Fibroblast of peridontal ligament (primary cell): ENCODE data around the gene PITRM1.

Experiments
- DNase-seq: peaks from one replicate; pipeline ENCODE4 v3.0.0-alpha.2; 2010; ENCODE audit errors: extremely low read depth

Gene PITRM1

DNA sequence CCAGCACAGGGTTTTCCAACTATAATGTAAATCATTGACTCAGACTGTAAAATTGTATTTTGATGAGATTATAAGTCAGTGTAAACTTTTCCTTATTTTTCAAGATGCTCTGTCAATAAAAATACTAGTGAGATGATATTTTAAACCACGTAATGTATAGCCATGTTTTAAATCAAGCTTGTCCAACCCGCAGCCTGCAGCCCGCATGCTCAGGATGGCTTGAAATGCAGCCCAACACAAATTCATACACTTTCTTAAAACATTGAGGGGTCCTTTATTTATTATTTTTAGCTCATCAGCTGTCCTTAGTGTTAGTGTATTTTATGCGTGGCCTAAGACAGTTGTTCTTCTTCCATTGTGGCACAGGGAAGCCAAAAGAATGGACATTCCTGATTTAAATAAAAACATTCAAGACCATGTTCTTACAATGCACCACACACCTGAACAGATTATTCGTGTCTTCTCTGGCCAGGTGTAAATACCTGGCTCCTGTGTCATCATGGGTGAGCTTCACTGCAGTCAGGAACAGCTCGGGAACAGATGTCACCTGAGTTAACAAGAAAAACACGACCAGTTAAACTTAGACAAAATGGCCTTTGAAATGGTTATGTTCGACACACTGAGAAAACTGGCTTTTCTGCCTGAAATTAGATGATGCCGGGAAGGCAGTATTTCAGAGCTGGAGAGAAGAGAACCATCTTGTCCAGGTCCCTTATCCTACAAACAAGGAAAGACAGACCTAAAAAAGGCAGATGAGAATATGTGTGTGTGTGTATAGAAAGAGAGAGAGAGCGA lies 5.9 kb downstream of the PITRM1 start:
- DNase-seq: no peak

DNA sequence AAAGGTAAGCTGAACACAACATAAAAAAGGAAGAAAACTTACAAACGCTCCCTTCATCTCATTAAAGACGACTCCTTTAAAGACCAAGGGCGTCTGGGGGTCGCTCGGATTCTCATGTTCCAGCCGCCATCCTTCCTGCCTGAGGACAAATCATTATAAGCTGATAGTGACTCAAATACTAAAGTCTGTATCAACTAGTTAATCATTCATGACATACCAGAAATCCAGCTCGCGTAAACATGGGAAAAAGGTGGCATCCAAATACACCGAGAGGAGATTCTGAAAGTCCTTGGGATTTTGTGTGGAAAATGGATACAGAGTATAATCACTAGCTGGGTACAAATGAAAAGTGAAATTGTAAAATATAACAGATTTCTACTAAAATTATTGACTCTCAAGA lies 7.4 kb downstream of the PITRM1 start:
- DNase-seq: no peak

DNA sequence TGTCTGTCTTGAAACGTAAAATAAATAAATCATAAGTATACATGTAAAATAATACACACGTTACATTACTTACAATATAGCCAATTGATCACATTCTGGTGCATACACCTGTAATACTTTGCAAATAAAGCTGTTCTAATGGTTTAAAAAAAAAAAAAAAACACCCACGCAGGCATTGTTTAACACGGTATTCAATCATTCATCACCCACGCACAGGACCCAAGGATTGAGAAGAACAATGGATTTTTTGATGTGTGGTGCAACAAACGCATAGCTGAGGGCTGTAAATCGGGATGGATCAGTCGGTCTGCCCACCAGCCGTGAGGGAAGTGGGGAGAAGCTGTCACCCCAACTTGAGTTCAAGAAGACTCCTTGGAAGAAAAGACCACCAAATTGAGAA lies 8.7 kb downstream of the PITRM1 start:
- DNase-seq: no peak

DNA sequence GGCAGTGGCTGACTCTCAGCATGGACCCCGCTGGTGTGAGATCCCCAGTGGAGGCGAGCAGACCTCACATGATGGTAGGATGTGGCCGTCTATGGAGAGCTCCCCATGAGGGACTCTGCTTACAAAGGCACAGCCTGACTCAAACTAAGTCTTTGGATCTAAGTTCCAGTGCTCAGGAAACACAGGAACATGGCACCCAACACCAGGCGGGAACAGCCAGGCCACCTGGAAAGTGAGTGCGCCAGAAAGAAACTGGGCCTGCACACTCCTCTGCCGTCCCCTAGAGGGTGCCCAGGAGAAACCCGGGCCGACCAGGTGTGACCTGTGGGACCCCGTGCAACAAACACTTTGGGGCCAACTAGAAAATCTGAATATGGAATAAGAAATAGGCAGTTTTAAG lies 10.0 kb downstream of the PITRM1 start:
- DNase-seq: no peak

DNA sequence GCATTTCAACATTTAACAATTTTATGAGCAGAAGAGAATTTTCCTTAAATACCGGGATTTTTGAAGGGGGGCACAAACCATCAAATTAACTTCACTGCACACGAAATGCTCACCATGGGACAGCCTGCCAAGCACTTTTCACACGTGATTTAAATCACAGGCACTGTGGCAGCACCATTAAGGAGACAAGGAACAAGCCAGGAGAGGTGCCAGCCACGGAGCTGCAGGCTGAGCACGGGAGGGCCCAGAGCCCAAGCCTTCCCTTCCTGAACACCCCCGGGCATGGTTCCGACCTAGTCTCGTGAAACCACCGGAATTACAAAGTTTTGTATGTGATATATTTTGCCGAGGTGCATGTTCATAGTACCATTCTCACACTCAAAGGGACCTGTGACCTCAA lies 13.4 kb downstream of the PITRM1 start:
- no peak for DNase-seq

DNA sequence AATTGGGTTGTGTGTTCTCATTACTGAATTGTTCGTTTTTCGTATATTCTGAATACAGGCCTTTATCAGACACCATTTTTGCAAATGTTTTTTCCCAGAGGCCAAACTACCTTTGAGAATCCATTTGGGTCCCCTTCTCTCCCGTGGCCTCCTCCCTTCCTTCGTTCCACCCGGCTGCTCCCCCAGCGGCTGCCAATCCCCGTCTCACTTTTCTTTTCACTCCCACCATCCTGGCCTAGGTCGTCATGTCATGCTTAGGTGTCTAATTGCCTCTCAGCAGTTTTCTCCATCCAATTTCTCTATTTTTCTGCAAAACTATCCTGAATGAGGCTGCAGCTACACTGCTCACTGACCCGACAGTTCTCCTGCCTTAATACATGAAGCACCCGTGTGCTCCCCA lies 17.9 kb downstream of the PITRM1 start:
- no peak for DNase-seq

DNA sequence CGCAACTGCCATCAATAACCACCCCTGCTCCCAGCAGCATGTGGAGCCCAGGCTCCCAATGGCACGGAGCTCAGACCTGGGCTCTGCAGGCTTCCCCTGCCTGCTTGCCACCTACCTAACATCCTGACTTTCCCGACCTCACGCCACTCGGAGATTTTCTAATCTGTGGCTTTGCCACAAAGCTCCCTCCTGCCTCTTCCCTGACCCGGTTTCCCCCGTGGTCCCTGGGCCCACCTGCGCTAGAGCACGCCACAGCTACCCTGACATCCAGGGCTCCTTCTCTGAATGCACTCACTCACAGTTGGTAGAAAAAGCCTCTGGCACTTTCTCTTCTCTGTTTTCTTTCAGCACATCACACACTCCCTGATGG lies 20.0 kb downstream of the PITRM1 start:
- no peak for DNase-seq

DNA sequence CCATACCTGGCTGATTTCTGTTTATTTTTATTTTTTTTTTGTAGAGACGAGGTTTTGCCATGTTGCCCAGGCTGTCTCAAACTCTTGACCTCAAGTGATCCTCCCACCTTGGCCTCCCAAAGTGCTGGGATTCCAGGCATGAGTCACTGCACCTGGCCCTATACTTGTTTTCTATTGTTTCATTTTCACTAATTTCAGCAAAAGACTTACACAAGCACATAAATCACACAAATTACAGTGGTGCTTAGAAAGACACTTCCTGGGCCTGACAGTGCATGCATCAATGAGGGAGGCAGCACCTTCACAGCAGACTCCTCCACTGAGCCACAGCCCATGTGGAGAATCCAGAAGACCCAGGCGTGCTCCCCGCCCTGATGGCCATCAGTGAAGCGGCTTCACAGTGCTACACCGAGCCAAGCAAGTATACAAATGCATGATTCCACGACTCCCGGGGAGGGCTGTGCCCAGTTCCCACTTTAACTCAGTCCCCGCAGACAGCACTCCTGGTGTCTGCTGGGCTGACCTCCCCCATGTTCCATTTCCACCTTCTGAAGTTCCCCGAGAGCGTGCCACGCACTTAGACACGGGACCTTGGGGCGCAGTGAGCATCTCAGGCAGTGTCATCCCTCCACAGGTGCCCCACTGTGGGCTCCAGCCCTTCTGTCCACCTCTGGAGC lies 20.6 kb downstream of the PITRM1 start:
- DNase-seq: no peak

DNA sequence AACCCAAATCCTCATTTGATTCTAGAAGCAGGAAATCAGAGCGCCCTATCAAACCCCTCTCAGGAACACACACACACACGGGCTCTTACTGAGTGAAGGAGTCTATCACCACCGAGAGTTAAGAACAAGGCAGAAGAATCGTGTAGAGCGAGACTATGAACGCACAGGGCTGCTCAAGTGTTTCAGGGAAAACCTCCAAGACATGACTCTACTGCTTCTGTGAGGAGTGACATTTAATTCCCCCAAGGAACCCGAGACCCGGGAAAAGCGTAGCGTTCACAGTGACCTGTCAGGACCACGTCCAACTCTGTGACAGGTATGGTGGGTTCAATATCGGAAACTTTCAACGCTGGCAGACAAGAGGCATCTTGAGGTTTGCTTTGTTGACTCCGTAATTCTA lies 21.6 kb downstream of the PITRM1 start:
- no peak for DNase-seq

DNA sequence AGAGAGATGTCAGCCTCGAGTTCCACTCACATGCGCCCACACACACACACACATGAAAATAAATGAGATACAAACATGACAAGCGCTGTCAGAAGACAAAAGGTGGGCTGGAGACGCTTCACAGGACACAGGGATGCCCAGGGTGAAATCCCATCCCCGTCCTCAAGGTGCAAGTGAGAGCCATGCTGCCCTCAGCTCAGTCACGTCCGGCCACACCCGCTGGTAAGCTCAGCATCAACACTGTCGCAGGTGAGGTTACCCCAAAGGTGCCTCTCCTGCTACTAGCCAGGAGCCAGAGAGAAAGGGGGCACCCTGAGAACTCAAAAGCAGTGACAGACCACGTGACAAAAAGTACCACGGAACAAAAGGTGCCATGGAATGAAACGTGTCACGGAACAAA lies 22.2 kb downstream of the PITRM1 start:
- DNase-seq: no peak

DNA sequence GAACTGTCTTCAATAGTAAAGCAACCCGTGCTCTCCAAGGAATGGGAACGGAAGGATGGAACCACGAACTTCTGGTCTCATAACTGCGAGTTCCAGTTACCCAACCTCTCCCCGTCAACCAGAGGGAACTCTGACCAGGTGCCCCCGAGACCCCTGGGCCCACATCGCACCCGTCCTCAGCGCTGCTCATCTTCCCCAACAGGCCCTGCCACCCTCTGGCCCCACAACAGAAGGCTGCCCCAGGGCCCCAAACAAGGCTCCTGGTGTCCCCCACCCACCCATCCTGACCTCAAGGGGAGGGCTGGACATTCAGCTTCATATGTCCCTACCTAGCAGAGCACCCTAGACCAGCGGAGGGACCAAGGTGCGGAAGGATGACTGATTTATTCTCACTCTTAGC lies 22.7 kb downstream of the PITRM1 start:
- no peak for DNase-seq

DNA sequence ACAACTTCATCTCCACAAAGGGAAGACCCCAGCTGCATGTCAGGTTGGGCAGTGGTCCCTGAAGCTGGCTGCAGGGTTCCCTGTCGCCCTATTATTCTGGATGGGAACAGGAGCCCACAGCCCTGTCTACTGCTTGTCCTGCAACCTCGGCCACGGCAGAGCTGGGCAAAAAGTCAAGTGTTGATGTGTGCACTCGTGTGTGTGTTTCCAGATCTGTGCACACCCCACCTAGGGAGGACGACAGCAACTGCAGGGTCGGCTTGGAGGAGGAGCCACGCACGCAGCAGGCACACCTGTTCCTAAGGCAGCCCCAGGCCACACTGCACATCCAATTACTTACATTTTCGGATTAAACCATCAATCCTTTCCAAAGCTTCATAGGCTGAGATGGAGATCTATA lies 23.6 kb downstream of the PITRM1 start:
- DNase-seq: no peak

DNA sequence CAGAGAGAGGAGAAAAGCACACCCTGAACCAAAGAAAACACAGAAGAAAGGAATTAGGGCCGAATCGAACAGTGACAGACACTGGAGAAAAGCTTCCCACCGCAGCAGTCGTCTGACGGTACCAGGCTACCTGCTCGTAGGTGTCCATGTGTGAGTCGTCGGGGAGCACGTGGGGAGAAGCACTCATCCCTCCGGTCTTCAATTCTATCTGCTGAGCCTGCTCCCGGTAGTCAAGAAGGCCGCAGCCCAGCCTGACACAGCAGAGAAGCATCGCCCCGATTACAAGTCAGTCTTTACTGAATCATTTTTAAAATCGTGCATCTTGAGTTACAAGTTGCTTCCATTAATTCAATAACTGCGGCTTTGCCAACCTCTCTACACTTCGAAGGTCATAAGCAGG lies 24.5 kb downstream of the PITRM1 start:
- no peak for DNase-seq

DNA sequence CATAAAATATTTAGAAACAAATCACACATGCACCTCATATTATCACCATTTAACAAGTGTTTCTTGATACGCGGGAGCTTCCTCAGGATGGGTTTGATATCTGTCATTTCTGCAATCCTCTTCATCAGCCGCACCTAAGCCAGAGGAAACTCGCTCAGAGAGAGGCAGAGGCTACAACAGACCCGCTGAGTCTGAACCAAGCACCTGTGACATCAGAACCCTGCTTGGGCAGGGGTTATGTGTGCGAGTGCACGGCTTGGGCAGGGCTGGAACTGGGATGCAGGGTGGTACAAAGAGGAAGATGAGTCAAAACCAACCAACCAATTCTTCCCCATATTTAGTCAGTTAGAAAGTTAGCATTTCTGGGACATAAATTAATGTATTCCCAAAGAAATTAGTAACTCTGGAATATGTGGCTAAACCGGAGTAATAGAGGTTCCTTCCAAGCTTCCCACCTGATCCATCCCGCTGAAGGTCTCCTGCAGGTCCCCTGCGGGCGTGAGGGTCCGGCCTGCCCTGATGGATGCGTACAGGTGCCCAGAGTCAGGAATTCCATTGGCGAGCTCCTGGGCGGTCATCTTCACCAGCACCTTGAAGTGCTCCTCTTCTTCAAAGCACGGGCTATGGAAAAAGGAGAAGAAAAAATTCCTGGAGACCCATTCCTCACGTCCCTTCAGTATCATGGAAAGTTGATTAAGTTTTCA lies 25.3 kb downstream of the PITRM1 start:
- no peak for DNase-seq

DNA sequence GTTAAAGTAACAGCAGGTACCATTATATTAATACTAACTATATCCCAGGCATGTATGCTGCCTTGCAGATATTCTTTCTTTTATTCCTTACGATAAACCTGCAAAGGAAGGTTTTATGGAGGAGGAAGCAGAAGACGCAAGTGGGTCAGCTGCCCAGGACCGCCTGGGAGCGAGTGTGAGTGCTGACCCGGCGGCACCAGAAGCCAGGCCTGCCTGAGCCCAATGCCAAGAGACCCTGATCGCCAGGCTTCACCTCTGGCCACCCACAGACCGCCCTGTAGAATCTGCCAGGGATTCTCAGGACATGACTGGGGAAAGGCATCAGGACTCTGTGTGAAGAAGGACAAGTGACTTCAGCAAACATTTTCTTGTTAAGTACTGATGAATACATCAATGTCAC lies 26.3 kb downstream of the PITRM1 start:
- DNase-seq: no peak

DNA sequence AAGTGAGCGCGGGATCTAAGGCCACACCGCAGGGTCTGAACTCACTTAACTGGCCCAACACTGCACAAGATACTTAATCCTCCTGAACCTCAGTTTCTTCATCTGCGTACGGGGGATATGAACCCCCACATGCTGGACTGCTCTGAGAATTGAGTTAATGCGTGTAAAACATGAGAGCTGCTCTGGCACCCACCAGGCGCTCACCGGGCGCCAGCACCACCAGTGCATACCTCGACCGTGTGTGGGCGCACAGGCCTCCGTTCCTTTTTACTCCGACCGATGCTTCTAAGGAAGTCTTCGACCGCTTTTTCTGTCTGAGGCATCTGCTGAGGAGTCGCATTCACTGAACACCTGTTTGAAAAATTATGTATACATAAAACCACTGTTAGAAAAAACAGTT lies 27.2 kb downstream of the PITRM1 start:
- DNase-seq: no peak

DNA sequence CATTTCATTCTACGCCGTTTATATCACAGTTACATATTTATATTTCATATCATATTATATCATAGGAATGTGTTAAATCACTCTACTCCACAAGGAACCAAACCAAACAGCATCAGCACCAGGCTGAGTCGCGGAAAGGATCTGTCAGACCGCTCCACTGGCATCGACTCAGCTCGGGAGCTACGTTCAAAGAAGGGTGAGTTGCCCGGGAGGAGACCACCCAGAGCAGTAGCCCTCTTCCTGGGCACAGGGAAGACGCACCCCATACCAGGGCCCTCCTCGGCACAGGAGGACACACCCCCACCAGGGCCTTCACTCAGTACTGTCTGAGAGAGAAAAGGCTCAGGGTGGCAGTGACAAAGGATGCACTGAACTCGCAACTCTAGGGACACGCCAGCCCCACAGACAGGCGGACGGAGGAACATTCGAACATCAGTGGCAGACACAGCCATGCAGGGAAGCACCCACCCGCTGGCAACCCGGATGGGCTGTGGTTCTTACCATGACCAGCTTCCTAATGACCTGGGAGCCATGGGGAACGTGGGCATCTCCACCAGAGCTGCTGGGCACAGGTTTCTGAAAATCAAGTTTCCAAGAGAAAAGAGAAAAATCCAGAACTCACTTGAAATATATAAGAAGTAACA lies 28.7 kb downstream of the PITRM1 start:
- no peak for DNase-seq

DNA sequence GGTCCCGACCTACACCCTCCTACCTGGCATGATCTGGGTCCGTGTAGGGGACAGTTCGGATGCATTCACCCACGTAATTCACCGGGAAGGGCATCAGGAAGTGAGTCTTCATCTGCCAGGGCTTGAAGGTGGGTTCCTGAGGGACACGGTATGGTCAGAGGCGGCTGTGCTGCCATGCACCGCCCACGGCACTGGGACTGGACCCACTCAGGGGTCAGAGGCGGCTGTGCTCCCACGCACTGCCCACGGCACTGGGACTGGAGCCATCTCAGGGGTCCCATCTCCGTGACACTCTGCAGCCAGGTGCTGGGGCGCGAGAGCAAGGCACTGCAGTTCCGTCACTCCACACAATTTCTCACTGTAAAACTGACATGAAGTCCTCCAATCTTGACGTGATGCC lies 29.2 kb downstream of the PITRM1 start:
- DNase-seq: no peak

DNA sequence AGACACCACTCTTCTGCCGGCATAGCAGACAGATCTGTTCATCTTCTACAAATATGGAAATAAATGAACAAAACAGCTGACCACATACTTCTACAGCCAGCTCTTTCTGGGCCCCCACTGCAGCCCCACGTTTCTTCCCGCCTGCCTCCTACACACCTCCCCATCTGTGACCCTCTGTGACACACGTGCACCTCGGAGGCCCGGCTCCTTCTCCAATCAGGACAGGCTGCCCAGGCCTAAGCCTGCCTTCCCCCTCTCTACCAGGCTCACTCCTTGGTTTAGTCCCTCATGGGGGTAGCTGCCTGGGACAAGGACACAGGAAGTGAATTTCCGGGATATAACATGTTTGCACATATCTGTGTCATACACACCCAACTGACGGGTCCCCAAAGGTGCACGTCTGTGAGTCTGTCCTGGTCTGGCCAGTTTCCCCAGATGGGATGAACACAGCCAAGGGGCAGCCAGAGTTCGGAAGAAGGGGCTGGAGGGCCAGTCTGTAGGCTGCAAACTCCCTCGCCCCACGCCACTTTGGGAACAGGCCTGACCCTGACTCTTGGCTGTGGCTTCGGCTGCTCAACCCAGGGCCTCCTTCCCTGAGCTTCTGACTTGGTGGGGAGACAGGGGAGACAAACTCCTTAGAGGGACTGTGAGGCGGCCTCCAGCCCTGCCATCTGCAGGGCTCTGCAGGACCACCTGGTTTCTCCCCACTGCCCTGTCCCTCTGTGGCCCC lies 30.3 kb downstream of the PITRM1 start:
- DNase-seq: no peak

DNA sequence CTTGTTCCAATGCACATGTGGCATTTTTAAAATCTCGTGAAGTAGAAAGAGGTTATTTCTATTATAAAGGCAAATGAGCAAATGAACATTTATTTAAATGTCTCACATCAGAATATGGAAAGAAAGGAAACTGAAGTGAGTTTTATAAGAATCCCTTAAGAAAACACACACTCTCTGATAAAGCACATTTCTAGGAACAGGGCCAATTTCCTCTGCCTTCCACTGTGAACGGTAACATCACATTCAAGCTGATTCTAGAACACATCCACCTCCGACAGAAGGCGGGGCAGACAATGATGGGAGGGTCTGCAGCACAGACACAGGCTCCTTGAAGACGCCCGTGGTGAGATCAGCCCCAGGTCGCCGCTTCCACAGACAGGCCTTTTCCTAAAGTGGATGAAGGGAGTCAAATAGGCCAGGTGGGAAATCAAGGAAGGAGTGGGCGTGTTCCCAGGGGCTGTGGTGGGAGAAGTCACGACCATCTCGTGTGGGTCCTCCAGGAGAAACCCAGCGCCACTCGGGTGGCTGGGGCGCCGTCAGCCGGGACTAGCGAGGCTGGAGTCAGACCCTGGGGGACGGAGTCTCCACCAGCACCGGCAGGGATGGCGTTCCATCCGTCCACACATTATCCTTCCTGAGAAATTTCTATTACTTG lies 31.1 kb downstream of the PITRM1 start:
- DNase-seq: no peak

DNA sequence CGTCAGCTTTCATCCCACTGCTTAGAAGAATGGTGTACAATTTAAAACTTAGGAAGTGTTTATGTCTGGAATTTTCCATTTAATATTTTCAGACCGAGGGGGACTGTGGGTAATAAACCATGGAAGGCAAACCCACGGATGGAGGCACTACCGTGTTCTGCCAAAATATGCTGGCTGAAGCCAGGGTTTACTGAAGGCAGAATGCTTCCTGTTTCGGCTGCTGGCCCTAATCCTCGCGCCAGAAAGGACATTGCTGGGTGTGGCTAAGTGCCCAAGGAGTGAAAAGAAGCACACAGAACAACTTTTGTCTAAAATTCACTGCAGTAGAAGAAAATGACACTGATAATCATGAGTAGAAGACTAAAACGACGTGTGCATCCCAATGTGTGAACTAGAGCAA lies 32.3 kb downstream of the PITRM1 start:
- DNase-seq: no peak
